Measurements from ENCODE around the gene POLE4. TPM values are rescaled to one million over a fixed set of nuclear protein-coding genes. Genes with fewer than 3 reads are reported as not detected.

Gene POLE4, protein sequence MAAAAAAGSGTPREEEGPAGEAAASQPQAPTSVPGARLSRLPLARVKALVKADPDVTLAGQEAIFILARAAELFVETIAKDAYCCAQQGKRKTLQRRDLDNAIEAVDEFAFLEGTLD
- 31.4 and 31.9 TPM in 2 replicates for total RNA-seq (2014; rRNA removed)
- 156 TPM for polyA plus RNA-seq (2012)

DNA sequence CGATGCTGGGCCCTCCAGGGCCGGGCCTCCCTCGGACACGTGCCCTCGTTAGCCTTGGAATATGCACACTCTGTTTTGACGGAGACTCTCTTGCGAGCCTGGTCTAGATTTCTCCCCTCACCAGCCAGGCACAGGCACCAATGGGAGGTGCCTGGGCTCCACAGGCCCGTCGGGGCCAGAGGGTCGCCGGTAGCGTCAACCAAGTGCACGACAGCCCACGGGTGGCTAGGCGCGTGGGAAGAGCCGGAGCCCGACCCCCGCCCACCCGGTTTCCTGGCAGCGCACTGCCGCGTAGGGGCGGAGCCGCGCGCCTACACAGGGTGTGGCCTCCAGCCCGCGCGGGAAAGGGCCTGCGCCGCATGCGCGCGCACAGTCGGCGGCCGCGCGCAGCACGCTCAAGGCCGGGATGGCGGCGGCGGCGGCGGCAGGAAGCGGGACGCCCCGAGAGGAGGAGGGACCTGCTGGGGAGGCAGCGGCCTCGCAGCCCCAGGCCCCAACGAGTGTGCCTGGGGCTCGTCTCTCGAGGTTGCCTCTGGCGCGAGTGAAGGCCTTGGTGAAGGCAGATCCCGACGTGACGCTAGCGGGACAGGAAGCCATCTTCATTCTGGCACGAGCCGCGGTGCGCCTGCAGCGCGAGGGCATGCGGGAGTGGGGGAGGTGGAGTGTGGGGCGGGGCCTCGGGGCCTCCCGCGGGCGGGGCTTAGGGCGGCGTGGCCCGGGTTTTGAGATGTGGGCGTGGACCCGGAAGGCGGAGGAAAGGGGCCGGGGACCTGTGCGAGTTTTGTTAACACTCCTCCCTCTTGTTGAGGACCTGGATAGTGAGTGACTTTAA lies at the start of gene POLE4:
Gene POLE4 (plus strand): TSS at position 370 of the 832 bp plus-strand sequence. CDS start 37 bp downstream, at position 407.
- peak; percentile 86 for DNase-seq (ENCODE audit: low read depth)

DNA sequence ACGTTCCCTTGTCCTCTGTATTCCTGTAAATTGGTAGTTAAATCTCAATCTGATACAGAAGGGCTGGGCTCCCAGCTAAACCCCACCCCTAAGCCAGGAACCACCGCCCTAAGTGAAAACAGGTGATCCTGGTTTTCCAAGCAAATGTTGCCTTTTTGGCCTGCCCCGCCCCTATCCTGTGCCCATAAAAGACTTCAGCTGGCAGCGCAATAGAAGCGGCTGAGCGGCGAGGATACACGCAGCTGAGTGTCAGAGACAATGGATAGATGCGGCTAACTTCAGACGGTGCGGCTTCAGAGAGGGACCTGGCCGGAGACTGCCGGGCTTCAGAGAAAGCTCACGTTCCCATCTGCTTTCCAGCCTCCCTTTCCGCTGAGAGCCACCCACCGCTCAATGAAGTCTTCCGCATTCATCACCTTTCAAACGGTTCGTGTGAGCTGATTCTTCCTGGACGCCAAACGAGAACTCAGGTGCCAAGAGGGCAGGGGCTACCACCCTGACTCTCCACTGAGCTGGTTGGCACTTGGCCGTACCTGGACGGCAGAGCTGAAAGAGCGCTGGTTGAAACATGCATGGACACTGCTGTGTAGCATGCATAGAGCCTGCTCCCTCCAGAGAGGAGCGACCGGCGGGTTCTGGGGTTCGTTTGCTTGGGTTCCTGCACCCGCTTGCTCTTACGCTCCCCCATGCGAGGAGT lies 49.5 kb upstream of the POLE4 start:
- no peak for DNase-seq (ENCODE audit: low read depth)

DNA sequence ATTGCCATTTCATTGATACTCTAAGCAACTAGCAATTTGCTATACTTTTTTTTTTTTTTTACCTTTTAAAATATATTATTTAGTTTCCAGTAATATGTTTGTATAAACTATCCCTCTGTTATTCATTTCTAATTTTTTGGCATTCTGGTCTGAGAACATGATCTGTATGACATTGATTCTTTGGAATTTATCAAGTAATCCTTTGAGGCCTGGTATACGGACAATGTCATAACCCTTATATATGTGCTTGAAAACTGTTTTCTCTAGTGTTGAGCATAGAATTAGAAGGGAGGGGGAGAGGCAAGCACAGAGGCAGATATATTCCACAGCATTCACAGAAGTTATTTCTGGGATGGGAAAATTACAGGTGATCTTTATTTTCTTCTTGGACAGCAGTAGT lies 48.2 kb upstream of the POLE4 start:
- DNase-seq (ENCODE audit: low read depth): no peak

DNA sequence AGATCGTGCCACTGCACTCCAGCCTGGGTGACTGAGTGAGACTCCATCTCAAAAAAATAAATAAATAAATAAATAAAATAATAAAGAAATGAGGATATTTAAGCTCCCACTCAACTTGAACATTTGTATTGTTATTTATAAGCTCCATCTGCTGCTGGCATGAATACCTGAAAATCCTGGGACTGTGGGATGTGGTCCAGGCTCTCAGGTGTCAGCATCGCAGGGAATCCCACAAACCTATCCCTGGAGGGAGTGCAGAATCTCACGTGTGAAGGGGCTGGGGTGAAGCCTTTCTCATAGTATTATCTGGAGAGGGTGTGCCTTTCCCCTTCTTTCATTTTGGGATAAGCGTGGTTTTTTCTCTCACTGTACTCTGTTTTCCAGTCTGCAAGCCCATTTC lies 47.4 kb upstream of the POLE4 start:
- DNase-seq (ENCODE audit: low read depth): no peak

DNA sequence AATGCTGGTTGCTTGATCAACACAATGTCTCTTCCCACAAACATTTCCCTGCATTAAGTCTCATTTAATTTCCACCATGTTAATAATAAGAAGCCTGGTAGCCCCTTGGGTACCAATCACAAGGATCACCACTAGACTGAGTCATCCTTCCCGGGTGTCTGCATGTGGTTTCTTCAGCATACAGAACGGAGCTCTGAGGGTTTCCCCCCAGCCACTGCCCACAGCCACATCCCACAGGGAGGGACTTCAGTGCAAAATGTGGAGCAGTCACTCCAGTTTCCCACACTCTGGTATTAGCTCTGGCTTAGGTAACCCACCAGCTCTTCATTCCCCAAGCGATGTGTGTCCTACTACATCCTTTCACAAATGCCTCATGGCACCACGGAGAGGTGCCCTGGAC lies 42.7 kb upstream of the POLE4 start:
- peak; percentile 79 for DNase-seq (ENCODE audit: low read depth)

DNA sequence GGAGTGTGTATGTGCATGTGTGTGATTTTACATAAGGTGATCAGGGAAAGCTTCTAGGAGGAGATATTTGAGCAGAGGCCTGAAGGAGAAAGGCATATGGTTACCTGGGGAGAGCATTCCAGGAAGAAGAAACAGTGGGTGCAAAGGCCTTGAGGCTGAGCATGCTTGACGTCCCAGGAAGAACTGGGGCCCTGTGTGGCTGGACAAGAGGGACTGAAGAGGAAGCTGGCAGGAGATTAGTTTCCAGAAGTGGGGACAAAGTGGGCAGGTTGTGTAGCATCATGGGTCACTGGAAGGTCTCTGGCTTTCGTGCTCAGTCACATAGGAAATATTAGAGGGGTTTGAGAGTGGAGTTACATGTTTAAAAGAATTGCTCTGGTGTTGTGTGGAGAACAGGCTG lies 42.0 kb upstream of the POLE4 start:
- DNase-seq (ENCODE audit: low read depth): no peak

DNA sequence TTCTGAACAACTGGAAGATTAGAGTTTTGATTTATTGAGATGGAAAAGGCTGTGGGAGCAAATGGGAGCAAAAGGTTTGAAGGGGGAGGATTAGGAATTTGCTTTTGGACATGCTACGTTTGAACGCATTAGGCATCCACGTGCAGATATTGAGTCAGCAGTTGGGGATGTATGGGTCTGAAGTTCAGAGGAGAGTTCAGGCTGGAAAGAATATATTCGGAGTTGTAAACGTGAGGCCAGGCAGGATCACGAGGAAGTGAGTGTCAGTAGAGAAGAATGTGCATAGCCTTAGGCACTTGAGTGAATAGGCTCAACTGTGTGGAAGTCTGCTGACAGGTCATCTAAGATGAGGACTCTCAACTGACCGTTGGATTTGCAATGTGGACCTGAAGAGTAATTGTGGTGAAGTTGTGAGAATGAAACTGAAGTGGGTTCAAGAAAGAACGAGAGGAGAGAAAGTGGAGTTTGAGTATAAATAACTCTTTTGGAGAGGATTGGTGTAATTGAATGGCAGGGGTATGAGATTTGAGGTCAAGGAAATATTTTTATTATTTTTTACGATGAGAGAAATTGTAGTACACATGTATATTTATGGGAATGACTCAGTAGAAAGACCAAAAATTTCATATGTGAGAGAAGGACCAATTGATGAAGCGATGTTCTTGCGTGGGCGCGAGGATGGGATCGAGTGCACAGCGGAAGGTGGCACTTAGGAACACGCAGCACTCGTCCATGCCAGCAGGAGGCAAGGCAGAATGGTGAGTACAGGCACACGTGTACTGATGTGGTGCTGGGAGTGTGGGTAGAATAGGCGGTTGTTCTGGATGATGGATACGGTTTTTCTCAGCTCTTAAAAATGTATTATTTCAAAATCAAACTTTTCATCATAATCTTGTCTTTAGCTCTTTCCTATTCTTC lies 40.5 kb upstream of the POLE4 start:
- DNase-seq (ENCODE audit: low read depth): peak; percentile 22

DNA sequence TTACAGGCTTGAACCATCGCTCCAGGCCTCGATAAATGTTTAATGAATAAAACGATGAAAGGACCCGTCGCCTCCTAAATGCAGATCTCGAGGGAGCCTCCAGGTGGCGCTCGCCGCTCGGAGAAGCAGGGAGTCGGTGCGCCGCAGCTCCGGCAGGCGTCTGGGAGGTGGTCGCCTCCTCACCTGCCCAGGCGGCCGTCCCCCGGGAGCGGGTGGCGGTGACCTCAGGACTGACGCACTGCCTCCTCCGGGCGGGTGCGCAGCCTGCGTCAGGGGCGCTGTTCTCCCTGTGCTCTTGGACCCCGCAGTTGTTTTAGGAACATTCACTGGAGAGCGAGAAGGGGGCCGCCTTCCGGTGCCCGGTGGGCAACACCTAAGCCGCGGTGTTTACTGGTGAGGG lies 38.6 kb upstream of the POLE4 start:
- peak; percentile 24 for DNase-seq (ENCODE audit: low read depth)

DNA sequence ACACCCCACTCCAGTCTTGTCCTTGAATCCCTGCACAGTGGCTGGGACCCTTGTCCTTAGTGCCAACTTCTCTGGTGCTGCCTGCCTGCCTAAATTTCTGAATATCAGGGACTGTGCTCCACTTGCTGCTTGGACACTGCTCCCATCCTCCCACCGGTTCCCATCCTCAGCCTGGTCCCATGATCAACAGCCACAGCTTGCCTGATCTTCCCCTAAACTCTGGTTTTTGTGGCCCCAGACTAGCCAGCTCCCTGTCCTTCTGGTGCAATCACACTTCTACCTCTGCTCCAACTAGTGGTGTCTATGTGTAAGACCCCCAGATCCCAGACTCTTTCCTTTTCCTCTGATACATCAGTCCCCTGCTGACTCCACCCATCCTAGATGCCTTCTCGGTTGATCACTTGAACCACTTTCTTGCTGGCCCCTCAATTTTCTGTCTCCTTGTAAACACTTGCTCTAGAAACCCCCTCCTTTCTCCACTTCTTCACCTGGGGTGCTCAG lies 37.2 kb upstream of the POLE4 start:
- no peak for DNase-seq (ENCODE audit: low read depth)

DNA sequence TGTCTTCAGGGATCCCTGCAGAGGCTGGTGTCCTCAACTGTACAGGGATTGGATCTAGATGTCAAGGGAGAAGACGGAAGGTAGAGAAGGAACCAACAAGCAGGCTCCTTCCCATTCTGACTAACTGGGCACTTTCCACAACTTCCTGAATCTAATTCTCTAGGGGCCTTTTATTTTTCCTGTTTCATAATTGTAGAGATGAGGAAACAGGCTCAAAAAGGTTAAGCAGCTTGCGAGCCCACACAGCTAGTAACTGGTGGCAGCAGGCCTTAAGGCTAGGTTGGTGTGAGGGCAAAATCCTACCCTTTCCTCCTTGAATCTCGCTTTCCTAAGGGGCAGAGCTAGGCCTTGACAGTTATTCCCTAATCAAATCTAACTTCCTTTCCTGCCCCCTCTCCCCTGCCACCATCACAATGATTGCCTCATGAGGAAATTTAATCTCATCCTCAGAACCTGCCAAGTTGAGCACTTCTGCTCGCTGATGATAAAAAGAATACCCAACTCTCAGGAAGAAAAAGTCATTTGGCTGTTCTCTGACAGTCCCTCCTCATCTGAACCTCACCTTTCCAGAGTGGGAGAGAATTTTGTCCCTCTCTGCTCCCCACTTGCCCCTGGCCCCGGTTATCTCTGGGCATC lies 35.7 kb upstream of the POLE4 start:
- peak; percentile 28 for DNase-seq (ENCODE audit: low read depth)

DNA sequence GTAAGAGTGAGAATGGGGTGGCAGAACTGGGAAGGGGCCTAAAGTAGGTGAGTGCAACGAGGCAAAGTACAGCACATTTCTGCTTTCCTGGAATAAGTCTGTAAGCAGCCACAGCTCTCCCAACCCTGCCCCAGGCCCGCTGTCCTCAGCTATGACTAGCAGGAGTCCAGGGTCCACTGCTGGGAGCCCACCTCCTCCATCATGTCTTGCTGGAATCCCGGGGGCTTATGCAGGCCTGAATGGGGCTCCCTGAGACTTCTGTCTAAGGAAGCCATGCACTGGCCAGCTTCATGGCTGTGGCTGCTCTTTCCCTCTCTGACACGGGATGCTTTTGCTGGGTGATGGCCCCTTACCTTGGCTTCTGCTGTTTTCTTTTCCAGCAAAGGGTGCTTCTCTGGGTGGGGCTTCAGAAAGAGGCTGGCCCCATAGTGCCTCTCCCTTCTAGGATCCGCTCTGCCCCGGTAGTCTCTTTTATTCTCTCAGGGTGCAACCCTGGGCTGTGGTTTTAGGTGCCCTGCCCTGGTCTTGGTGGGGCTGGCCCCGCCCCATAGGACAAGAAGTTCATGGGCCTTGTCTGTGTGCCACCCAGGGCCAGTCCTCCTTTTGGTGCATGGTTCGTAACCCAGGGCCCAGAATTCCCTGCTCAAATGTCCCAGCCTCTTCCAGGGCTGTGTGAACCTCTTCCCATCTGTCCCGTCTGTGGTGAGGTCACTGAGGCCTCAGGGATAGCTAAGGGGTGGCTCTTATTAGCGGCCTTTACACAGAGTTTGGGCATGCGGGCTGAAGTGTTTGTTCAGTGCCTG lies 33.8 kb upstream of the POLE4 start:
- DNase-seq (ENCODE audit: low read depth): no peak

DNA sequence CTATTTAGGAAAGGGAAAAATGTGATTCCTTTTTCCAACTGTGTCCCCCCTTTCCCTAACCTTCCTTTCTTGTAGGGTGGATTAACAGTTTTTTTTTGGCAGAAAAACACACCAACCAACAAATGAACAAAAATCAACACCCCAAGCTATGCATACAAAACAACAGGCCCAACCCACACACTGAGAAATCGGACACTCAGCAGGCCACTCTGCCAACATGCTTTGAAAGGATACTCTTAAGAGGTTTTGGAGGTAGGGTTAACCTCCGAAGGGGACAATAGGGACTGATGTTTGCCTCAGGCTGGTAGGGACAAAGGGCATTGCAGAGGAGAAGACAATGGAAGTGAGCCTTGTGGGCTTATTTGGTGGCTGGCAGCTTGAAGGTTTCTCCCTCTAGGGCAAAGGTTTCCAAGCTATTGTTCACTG lies 33.1 kb upstream of the POLE4 start:
- no peak for DNase-seq (ENCODE audit: low read depth)

DNA sequence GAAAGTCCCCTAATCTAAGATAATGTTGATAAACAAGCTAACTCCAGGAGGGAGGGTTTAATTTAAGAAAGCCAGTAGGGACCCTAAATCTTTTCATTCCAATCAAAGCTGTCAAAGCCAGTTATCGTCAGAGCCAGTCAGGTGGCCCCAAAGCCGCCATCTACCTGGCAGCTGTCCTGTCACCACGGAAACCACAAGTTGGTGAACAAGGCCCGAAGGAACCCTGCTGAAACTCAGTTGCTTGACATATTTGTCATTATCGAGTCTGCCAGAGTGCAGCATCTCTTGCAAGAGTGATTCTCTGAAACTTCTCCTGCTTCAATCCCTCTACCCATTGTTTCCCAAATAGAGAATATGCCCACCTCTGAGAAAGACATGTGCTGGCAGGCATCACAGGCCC lies 30.8 kb upstream of the POLE4 start:
- DNase-seq (ENCODE audit: low read depth): no peak

DNA sequence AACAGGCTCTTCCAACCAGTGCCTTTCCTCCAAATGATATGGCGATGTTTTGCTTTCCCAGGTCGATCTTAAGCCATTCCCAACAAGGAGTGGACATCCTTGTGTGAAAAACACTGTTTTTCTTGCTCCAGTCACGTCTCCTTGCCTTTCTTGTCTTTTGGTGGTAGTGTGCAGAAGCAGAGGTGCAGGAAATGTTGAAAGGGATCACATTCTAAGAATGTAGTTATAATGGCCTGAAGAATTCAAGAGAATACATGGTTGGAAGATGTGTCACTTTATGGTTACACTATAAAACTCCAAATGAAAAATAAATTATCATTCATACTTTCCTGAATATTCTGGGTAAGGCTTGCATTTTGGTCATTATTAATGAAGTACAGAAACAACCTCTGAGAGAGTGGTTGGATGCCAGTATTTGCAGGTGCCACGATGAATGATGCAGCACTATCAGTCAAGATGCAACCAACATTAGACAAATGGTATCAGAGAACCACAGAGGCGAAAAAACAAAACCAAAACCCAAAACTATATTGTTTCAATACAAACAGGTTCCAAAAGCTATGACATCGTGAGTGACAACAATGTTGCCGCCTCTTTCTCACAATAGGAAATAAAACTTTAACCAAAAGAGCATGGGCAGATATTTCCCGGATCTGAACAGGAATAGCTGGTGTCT lies 27.5 kb upstream of the POLE4 start:
- DNase-seq (ENCODE audit: low read depth): no peak

DNA sequence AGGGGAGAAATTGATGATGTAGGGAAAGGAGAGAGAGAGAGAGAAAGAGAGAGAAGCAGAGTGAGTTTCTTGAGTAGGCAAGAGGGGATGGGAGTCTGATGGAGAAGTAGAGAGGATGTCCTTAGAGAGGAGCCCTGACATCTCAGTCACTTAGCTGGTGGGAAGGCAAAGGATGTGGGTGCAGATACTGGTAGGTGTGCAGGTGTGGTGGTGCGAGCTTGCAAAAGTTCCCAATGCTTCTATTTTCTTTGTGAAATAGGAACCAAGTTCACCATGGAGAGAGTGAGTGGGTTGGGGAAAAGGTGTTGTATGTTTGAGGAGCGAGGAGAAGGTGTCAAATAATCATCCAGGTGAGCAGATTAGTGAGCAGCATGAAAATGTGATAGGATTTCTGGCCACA lies 26.5 kb upstream of the POLE4 start:
- DNase-seq (ENCODE audit: low read depth): no peak

DNA sequence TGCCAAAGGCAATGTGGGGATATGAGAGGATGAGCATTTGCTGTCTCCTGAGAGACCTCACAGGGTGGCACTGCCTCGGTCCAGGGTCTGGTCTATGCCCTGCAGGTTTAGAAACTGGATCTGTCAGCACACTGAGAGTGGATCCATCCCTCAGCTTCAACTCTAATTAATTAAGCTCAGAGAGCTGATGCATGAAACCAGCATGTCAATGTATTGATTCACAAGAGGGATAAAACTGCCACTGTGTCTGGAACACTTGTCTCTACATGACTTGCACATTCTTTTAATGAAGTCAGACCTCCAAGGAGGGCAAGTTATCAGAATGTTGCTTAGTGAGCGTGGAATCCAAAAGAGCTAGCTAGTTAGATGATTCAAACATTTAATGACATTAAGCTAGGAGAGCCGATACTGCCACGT lies 22.5 kb upstream of the POLE4 start:
- DNase-seq (ENCODE audit: low read depth): no peak

DNA sequence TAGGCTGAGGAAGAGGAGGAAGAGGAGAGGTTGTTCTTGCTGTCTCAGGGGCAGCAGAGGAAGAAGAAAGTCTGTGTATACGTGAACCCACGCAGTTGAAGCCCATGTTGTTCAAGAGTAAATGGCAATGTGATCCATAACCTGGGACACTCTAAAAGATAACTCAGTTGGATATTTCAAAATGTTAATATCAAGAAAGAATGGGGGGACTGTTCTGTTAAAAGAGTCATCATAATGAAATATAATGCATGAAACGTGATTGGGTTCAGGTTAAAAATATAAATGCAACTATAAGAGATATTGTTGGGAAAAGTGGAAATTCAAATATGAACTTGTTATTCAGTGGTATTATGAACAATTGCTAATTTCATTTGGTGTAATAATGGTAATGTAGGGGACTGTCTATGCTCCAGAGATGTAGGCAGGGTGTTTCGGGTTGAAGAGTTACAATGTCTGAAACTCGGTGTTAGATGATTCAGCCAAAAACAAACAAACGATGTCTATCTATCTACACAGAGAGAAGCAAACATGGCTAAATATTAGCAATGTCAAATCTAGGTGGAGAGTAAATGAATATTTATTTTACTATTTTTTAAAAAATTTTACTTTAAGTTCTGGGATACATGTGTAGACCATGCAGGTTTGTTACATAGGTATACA lies 21.1 kb upstream of the POLE4 start:
- DNase-seq (ENCODE audit: low read depth): no peak

DNA sequence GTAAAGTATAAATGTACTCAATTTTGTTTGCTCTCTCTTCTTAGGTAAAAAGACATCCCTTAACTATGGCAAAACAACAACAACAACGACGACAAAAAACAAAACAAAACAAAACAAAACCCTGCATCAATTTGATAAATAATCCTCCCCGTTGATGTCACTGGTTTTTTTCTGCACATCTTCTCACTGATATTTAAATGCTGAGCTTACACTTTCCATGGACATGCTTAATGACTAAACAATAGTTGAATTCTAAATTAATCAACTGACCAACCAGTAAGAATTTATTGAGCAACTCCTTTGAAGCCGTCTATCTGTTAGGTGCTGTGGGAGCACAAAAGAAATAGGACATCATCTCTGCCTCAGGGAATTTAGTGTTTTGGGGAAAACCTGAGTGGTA lies 20.2 kb upstream of the POLE4 start:
- DNase-seq (ENCODE audit: low read depth): no peak

Data from LHCN-M2 (cell line).